ENCODE results near the gene GBGT1.

- TF ChIP-seq TAF1 (IDR thresholded peaks at IDR 0.05; ENCODE audit: low read depth, low read length) (no peak), POLR2A (IDR thresholded peaks at IDR 0.05; ENCODE audit: low read depth, low read length) (peak; percentile 31; the same call in 1 of the 2 replicates), POLR2AphosphoS5 (IDR thresholded peaks at IDR 0.05; ENCODE audit: low read depth, low read length) (peak; percentile 14; the same call in 1 of the 2 replicates)
Measured at GRCh38 chr9:133149130-133150015, 14.3 kb downstream of the GBGT1 start.

Data from GM12891 (cell line).